DOHH2 (cell line): ENCODE results near the gene MEST.

Experiments used
- EZH2phosphoT487 ChIP-seq: fragments of 200-600 bp; sonication (generic); IDR thresholded peaks from 2 replicates; pipeline ENCODE4 v1.6.1; 2017; ENCODE audit warnings: borderline replicate concordance, mild to moderate bottlenecking, antibody characterized with exemption, low read length, moderate library complexity, mixed read lengths
- TF ChIP-seq, protein P1 (sequence below): fragments of 200-600 bp; sonication (generic); IDR thresholded peaks from one replicate; pipeline ENCODE4 v1.5.1; 2014; ENCODE audit warnings: antibody characterized with exemption, mild to moderate bottlenecking, low read depth, low read length; ENCODE audit not compliant: poor library complexity, severe bottlenecking

DNA sequence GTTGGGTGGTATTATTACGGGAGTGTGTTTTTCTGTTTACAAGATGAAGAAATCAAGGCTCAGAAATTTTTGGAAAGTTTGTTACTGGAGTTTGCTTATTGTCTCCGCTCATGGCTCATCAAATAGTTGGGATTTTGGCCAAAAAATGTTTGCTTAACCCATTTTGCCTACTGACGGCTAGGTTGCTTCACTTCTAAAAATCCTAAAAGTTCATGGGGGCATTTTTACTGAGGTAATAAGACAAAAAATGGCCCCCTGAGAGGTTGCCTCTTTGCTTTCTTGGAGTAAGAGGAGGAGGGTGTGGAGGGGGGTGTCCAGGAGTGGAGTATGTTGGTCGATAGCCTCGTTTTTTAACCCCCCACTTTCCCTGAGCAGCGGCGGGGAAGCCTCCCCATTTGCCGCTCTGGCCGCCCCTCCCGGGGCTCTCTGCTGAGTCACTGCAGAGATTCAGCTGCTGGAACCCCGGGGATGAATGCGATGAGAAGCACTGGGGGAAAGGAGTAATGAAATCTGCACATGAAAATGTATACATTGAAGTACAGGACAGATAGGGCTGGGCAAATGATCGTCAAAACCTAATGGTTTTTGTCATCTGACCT, 1.5 kb downstream of the MEST start:
- TF ChIP-seq, protein P1, sequence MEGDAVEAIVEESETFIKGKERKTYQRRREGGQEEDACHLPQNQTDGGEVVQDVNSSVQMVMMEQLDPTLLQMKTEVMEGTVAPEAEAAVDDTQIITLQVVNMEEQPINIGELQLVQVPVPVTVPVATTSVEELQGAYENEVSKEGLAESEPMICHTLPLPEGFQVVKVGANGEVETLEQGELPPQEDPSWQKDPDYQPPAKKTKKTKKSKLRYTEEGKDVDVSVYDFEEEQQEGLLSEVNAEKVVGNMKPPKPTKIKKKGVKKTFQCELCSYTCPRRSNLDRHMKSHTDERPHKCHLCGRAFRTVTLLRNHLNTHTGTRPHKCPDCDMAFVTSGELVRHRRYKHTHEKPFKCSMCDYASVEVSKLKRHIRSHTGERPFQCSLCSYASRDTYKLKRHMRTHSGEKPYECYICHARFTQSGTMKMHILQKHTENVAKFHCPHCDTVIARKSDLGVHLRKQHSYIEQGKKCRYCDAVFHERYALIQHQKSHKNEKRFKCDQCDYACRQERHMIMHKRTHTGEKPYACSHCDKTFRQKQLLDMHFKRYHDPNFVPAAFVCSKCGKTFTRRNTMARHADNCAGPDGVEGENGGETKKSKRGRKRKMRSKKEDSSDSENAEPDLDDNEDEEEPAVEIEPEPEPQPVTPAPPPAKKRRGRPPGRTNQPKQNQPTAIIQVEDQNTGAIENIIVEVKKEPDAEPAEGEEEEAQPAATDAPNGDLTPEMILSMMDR: no peak
- peak; percentile 45; the same call in 1 of the 2 replicates for TF ChIP-seq EZH2phosphoT487
